Measurements from ENCODE around the gene GADD45GIP1.

- TF ChIP-seq CTCF (IDR thresholded peaks at IDR 0.05) (no peak), POLR2A (IDR thresholded peaks at IDR 0.05) (no peak)
These were observed 3.0 kb downstream of the GADD45GIP1 start for GRCh38 chr19:12953799-12954611.

Measured in uterus (tissue), 2 donors.